CD8-positive, alpha-beta memory T cell (primary cell): ENCODE data around the gene PPT2. TPM values are rescaled to one million over a fixed set of nuclear protein-coding genes. Genes with fewer than 3 reads are reported as not detected.

Source experiments
- CTCF ChIA-PET: fragments of 350-600 bp; sonication (Branson Sonifier 250); formaldehyde crosslinking; loops from one replicate; lab custom pipeline; 2021; ENCODE audit warnings: antibody characterized with exemption; lab: Charles Lee
- POLR2A ChIA-PET: fragments of 350-600 bp; sonication (Branson Sonifier 250); formaldehyde crosslinking; loops from one replicate; lab custom pipeline; 2021; ENCODE audit warnings: antibody characterized with exemption; lab: Charles Lee
- DNase-seq, 5 donors: peaks; one replicate each; pipeline versions ENCODE4 v3.0.0 to v3.0.0-alpha.2; 2020 to 2022; ENCODE audit warnings: mixed read lengths in 1 of 5
- H3K27ac ChIP-seq: one replicate; pipeline ENCODE4 v1.7.0; 2013; ENCODE audit warnings: low read depth, mild to moderate bottlenecking, low read length, moderate library complexity
- H3K27me3 ChIP-seq: 2 replicates; pipeline ENCODE4 v1.7.0; 2013; ENCODE audit warnings: low read length, mild to moderate bottlenecking; ENCODE audit not compliant: insufficient read depth, poor library complexity, severe bottlenecking
- H3K36me3 ChIP-seq: 2 replicates; pipeline ENCODE4 v1.7.0; 2013; ENCODE audit warnings: mild to moderate bottlenecking, low read length, moderate library complexity; ENCODE audit not compliant: insufficient read depth
- H3K4me1 ChIP-seq: 2 replicates; pipeline ENCODE4 v1.7.0; 2013; ENCODE audit warnings: mild to moderate bottlenecking, low read length, moderate library complexity; ENCODE audit not compliant: insufficient read depth
- H3K4me3 ChIP-seq: 2 replicates; pipeline ENCODE4 v1.7.0; 2013; ENCODE audit warnings: mild to moderate bottlenecking, low read length
- H3K9me3 ChIP-seq: 2 replicates; pipeline ENCODE4 v1.7.0; 2013; ENCODE audit warnings: mild to moderate bottlenecking, low read length
- H3K27ac Mint-ChIP-seq, 8 donors: one replicate each; pipeline ENCODE4 v1.8.0; 2020 to 2021; ENCODE audit warnings: mixed read lengths in 8 of 8, mild to moderate bottlenecking in 6 of 8, inconsistent platforms in 3 of 8, moderate library complexity in 3 of 8
- H3K27me3 Mint-ChIP-seq, 2 donors: one replicate each; pipeline ENCODE4 v1.8.0; 2020 to 2021; ENCODE audit warnings: mixed read lengths in 2 of 2, mild to moderate bottlenecking in 1 of 2, moderate library complexity in 1 of 2
- H3K36me3 Mint-ChIP-seq, 3 donors: one replicate each; pipeline ENCODE4 v1.8.0; 2020 to 2021; ENCODE audit warnings: mixed read lengths in 3 of 3, inconsistent platforms in 1 of 3, mild to moderate bottlenecking in 1 of 3
- H3K4me1 Mint-ChIP-seq, 3 donors: one replicate each; pipeline ENCODE4 v1.8.0; 2020 to 2021; ENCODE audit warnings: mixed read lengths in 3 of 3, inconsistent platforms in 1 of 3, mild to moderate bottlenecking in 1 of 3
- H3K4me3 Mint-ChIP-seq, 7 donors: one replicate each; pipeline ENCODE4 v1.8.0; 2020 to 2021; ENCODE audit warnings: mixed read lengths in 7 of 7, mild to moderate bottlenecking in 6 of 7, moderate library complexity in 4 of 7, inconsistent platforms in 2 of 7
- H3K9me3 Mint-ChIP-seq, 5 donors: one replicate each; pipeline ENCODE4 v1.8.0; 2020 to 2022; ENCODE audit warnings: mixed read lengths in 5 of 5, mild to moderate bottlenecking in 3 of 5, moderate library complexity in 2 of 5, inconsistent platforms in 1 of 5
- polyA plus RNA-seq: library from polyadenylated mRNA; unstranded; fragments of 300-500 nt; fragmentation: Illumina TruSeq; gene quantifications from one replicate; pipeline ENCODE4 v1.2.3, GENCODE V29; 2021
- total RNA-seq, 2 experiments: library from RNA; stranded (reverse); gene quantifications; one replicate each; pipeline ENCODE4 v1.2.3, GENCODE V29; 2021

Gene PPT2
- total and polyA plus RNA-seq, 3 experiments from 2014 or later: 10.0 to 19.0 (median 18.8) TPM

DNA sequence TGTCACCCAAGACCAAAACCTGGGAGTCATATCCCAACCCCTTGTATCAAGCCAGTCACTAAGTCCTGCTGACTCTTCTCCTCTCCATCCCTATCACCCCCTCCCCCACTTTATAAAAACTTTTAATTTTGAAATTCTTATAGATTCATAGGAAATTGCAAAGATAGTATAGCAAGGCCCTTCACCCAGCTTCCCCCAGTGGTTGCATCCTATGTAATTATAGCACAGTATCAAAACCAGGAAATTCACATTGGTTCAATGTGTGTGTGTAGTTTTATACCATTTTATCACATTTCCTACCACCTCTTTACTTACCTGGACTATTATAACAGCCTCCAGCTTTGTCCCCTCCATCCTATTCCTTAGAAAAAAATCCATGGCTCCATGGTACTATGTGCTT lies 4.1 kb downstream of the PPT2 start:
- CTCF ChIA-PET: no interaction called here
- H3K36me3 Mint-ChIP-seq: peaks cover 7 to 35% (median 13%) of the 10 kb centered on the region in 3 donors

DNA sequence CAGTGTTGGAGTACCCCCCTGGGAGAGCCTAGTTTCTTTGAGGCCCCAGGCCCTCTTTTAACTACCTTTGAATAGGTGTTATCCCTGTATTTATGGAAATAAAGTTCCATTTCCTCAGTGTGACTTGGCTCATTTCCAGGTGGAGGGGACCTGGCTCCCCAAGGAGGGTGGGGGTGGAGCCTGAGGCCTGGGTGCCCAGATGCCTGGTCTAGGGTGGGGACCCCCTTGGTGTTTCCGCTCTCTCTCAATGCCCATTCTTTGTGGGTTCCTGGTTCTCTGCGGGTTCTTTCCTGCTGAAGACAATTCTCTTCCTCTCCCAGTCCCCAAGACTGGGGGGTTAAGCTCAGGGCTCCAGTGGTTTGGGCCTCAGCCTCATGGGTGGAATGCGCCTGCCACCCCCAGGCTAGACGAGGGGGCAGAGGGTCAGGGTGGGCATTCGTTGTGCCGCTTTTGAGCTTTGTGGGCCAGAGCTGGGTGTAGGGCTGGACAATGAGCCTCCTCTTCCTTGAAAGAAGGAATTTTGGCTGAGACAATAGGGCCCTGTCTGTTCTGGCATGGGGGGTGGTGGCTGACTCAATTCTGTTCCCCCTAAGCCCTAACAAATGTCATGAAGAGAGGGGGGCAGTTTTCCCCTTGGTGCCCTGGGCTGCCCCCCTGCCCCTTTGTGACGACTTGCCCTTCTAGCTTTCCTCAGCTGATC lies 9.8 kb downstream of the PPT2 start:
- Mint-ChIP-seq H3K4me3 (no peak overlapping the region), H3K4me1 (peaks cover 0 to 5% (median 2%) of the 10 kb centered on the region in 3 donors), H3K9me3 (no peaks in the 10 kb centered on the region), H3K27ac (no peak overlapping the region), H3K36me3 (peaks cover 0 to 43% (median 4%) of the 10 kb centered on the region in 3 donors), H3K27me3 (no peaks in the 10 kb centered on the region)
- Histone ChIP-seq H3K27me3 (no peaks in the 10 kb centered on the region), H3K4me1 (no peaks in the 10 kb centered on the region), H3K27ac (no peak overlapping the region), H3K36me3 (peaks cover 6% of the 10 kb centered on the region), H3K9me3 (no peaks in the 10 kb centered on the region), H3K4me3 (no peak overlapping the region)
- no peak for DNase-seq
- ChIA-PET CTCF (interaction anchor here (1.8 kb wide), 1 partner anchor 45 kb away, joined by 4 read pairs; no protein-coding TSS in a partner anchor), POLR2A (no interaction called here)

More for the DNA sequence above, 4.1 kb downstream of the PPT2 start:
- Mint-ChIP-seq H3K4me1 (peaks cover 22 to 30% (median 24%) of the 10 kb centered on the region in 3 donors), H3K4me3 (peak overlapping the region in 1 of 7 donors; percentile 50), H3K27ac (no peak overlapping the region), H3K9me3 (no peaks in the 10 kb centered on the region), H3K27me3 (no peaks in the 10 kb centered on the region)
- Histone ChIP-seq H3K27ac (no peak overlapping the region), H3K27me3 (no peaks in the 10 kb centered on the region), H3K4me3 (no peak overlapping the region), H3K36me3 (peaks cover 19% of the 10 kb centered on the region), H3K9me3 (no peaks in the 10 kb centered on the region), H3K4me1 (peaks cover 16% of the 10 kb centered on the region)
- DNase-seq: no peak
- POLR2A ChIA-PET: no interaction called here

DNA sequence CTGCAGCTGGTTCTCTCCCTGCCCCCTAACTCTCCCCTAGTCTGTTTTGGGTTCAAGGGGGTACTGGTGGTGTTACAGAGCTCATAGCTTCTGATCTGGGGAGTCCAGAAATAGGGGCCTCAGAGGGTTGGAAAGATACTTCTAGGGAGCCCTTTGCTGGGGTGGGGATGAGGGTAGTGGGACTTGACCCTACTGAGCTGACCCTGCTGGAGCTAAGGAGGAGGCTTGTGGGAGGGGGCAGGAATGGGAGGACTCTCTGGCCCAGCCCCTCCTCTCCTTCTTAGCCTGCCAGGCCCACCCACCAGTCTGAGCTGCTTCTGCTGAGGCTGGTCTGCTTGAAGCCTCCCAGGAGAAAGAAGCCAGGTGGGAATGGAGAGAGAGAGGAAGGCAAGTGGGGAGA lies 10.4 kb downstream of the PPT2 start, which contains the start of gene EGFL8:
TSS of gene EGFL8 (plus strand) at position 301 of the 400 bp plus-strand sequence. CDS start 1,571 bp downstream, outside the sequence.
- peak within 1 kb of the TSS in 2 of 8 donors; percentile 6 to 47 for H3K27ac Mint-ChIP-seq
- DNase-seq: no peak
- no peaks in the 10 kb centered on the region for H3K9me3 ChIP-seq
- H3K27me3 Mint-ChIP-seq: no peaks in the 10 kb centered on the region
- peaks cover 0 to 45% (median 4%) of the 10 kb centered on the region in 3 donors for H3K36me3 Mint-ChIP-seq
- H3K4me1 Mint-ChIP-seq: peaks cover 0 to 5% (median 2%) of the 10 kb centered on the region in 3 donors
- H3K4me3 ChIP-seq: no peak within 1 kb of the TSS
- no peaks in the 10 kb centered on the region for H3K9me3 Mint-ChIP-seq
- no peaks in the 10 kb centered on the region for H3K27me3 ChIP-seq
- no peak within 1 kb of the TSS for H3K4me3 Mint-ChIP-seq
- no peaks in the 10 kb centered on the region for H3K4me1 ChIP-seq
- H3K36me3 ChIP-seq: peaks cover 9% of the 10 kb centered on the region
- POLR2A ChIA-PET: interaction anchor here (0.6 kb wide), 1 partner anchor 283 kb away, joined by 4 read pairs; no protein-coding TSS in a partner anchor
- CTCF ChIA-PET: interaction anchor here (1.8 kb wide), 1 partner anchor 45 kb away, joined by 4 read pairs; no protein-coding TSS in a partner anchor
- H3K27ac ChIP-seq: no peak within 1 kb of the TSS

GRCh38 chr6:32166411-32167061 lies 12.6 kb downstream of the PPT2 start:
- no peaks in the 10 kb centered on the region for H3K9me3 ChIP-seq
- DNase-seq: no peak
- H3K27me3 Mint-ChIP-seq: no peaks in the 10 kb centered on the region
- H3K36me3 ChIP-seq: peaks cover 16% of the 10 kb centered on the region
- H3K27ac ChIP-seq: no peak overlapping the region
- H3K36me3 Mint-ChIP-seq: peaks cover 0 to 65% (median 14%) of the 10 kb centered on the region in 3 donors
- ChIA-PET POLR2A (interaction anchor here (0.5 to 0.7 kb wide), 2 partner anchors 29 to 457 kb away, joined by 3 to 5 read pairs; no protein-coding TSS in a partner anchor), CTCF (interaction anchor here (1.6 kb wide), 1 partner anchor 29 kb away, joined by 4 read pairs; no protein-coding TSS in a partner anchor)
- H3K4me1 Mint-ChIP-seq: peaks cover 4 to 5% (median 5%) of the 10 kb centered on the region in 3 donors
- H3K4me1 ChIP-seq: no peaks in the 10 kb centered on the region
- no peak overlapping the region for H3K4me3 ChIP-seq
- no peak overlapping the region for H3K4me3 Mint-ChIP-seq
- H3K9me3 Mint-ChIP-seq: no peaks in the 10 kb centered on the region
- H3K27me3 ChIP-seq: no peaks in the 10 kb centered on the region
- H3K27ac Mint-ChIP-seq: peak overlapping the region in 2 of 8 donors; percentile 50 to 75

- ChIA-PET CTCF (interaction anchor here (1.6 kb wide), 1 partner anchor 28 kb away, joined by 4 read pairs; no protein-coding TSS in a partner anchor), POLR2A (interaction anchor here (0.7 kb wide), 1 partner anchor 28 kb away, joined by 3 read pairs; no protein-coding TSS in a partner anchor)
- Histone ChIP-seq H3K27ac (peak overlapping the region; percentile 62), H3K36me3 (peaks cover 16% of the 10 kb centered on the region), H3K4me1 (no peaks in the 10 kb centered on the region), H3K4me3 (no peak overlapping the region), H3K9me3 (no peaks in the 10 kb centered on the region), H3K27me3 (no peaks in the 10 kb centered on the region)
- peaks cover 0 to 67% (median 14%) of the 10 kb centered on the region in 3 donors for H3K36me3 Mint-ChIP-seq
- H3K27me3 Mint-ChIP-seq: no peaks in the 10 kb centered on the region
- H3K27ac Mint-ChIP-seq: peak overlapping the region in 1 of 8 donors; percentile 64
- DNase-seq: no peak
- no peak overlapping the region for H3K4me3 Mint-ChIP-seq
- no peaks in the 10 kb centered on the region for H3K9me3 Mint-ChIP-seq
- H3K4me1 Mint-ChIP-seq: peaks cover 4 to 8% (median 5%) of the 10 kb centered on the region in 3 donors
Measured at GRCh38 chr6:32167154-32167760, 13.3 kb downstream of the PPT2 start.

GRCh38 chr6:32167761-32168262 lies 13.9 kb downstream of the PPT2 start:
- Histone ChIP-seq H3K9me3 (no peaks in the 10 kb centered on the region), H3K36me3 (peaks cover 16% of the 10 kb centered on the region), H3K27ac (peak overlapping the region; percentile 62), H3K27me3 (no peaks in the 10 kb centered on the region), H3K4me1 (peaks cover 5% of the 10 kb centered on the region), H3K4me3 (no peak overlapping the region)
- no peaks in the 10 kb centered on the region for H3K9me3 Mint-ChIP-seq
- no peaks in the 10 kb centered on the region for H3K27me3 Mint-ChIP-seq
- no peak for DNase-seq
- H3K4me3 Mint-ChIP-seq: no peak overlapping the region
- peaks cover 0 to 63% (median 14%) of the 10 kb centered on the region in 3 donors for H3K36me3 Mint-ChIP-seq
- ChIA-PET POLR2A (no interaction called here), CTCF (no interaction called here)
- H3K4me1 Mint-ChIP-seq: peaks cover 4 to 12% (median 9%) of the 10 kb centered on the region in 3 donors
- peak overlapping the region in 1 of 8 donors; percentile 64 for H3K27ac Mint-ChIP-seq

GRCh38 chr6:32168350-32168749 lies 14.4 kb downstream of the PPT2 start:
- no peaks in the 10 kb centered on the region for H3K9me3 Mint-ChIP-seq
- peaks cover 6 to 17% (median 15%) of the 10 kb centered on the region in 3 donors for H3K4me1 Mint-ChIP-seq
- POLR2A ChIA-PET: no interaction called here

More at GRCh38 chr6:32168350-32168749, 14.4 kb downstream of the PPT2 start:
- H3K4me3 Mint-ChIP-seq: no peak overlapping the region
- CTCF ChIA-PET: no interaction called here
- H3K27me3 ChIP-seq: no peaks in the 10 kb centered on the region
- peaks cover 16% of the 10 kb centered on the region for H3K36me3 ChIP-seq
- peak overlapping the region; percentile 62 for H3K27ac ChIP-seq
- no peak for DNase-seq
- peaks cover 0 to 59% (median 14%) of the 10 kb centered on the region in 3 donors for H3K36me3 Mint-ChIP-seq
- peak overlapping the region in 1 of 8 donors; percentile 75 for H3K27ac Mint-ChIP-seq
- peaks cover 9% of the 10 kb centered on the region for H3K4me1 ChIP-seq
- H3K27me3 Mint-ChIP-seq: no peaks in the 10 kb centered on the region
- H3K4me3 ChIP-seq: no peak overlapping the region
- no peaks in the 10 kb centered on the region for H3K9me3 ChIP-seq
